Left cardiac atrium (tissue), 4 donors: ENCODE measurements around the gene PRCD. TPM values are rescaled to one million over a fixed set of nuclear protein-coding genes. Genes with fewer than 3 reads are reported as not detected.
A peak's percentile ranks its signal among the peaks of the same experiment; 100 is the strongest.
"Not testable (repeated sequence)": the region's sequence is repeated elsewhere in the genome, so short reads cannot be mapped to it uniquely, and the experiment has no call there.

Experiments used
- ATAC-seq, 2 donors: fragments of 200-7000 bp; cut with Tn5 transposase; one replicate each; pipeline ENCODE4 v1.9.1; 2020; ENCODE audit warnings: mild to moderate bottlenecking in 2 of 2, moderate library complexity in 2 of 2
- DNase-seq: peaks from one replicate; pipeline ENCODE4 v3.0.0-alpha.2; 2020
- intact Hi-C, 2 donors: fragments of 100-400 bp; cut with DNase I; formaldehyde crosslinking; loops; one replicate each; pipeline versions ENCODE4 v1.14.1 to v1.15.1; 2022 to 2023
- total RNA-seq, 2 donors: library from RNA; stranded (reverse); fragmentation: NEBNext Ultra II Directional; extraction: Animal tissue kit (Norgen Biotek cat#: 25700); gene quantifications; one replicate each; pipeline ENCODE4 v1.2.1, GENCODE V29; 2021
- donor health status: DM: no; HTN: yes; CAD: no.
- donor health status: DM: no; HTN: yes; CAD: no; lungs with severe emphysema.
- donor health status: DM: yes; HTN: yes; CAD: no.
- donor health status: Dilated cardiomyopathy.

Gene PRCD
- total RNA-seq, 2 donors from 2014 or later: 5.5 to 7.7 TPM

- peak; percentile 18 to 24 for ATAC-seq
- intact Hi-C loops: no loop called here
- peak; percentile 84 for DNase-seq
These were observed 15.0 kb upstream of the PRCD start for GRCh38 chr17:76524598-76525512.

GRCh38 chr17:76525513-76525833 is 14.4 kb upstream of the PRCD start:
- intact Hi-C loops, ATAC-seq, DNase-seq: not testable (repeated sequence)

- intact Hi-C loops, ATAC-seq, DNase-seq: not testable (repeated sequence)
These were observed 12.8 kb upstream of the PRCD start for GRCh38 chr17:76527016-76527415.

GRCh38 chr17:76527430-76528111 is 12.3 kb upstream of the PRCD start:
- intact Hi-C loops: no loop called here
- DNase-seq (peak; percentile 86), ATAC-seq (peak; percentile 3 to 54)

GRCh38 chr17:76528156-76528527 is 11.7 kb upstream of the PRCD start:
- intact Hi-C loops: no loop called here
- ATAC-seq: no peak
- DNase-seq: peak; percentile 52

- intact Hi-C loops: no loop called here
- DNase-seq (peak; percentile 88), ATAC-seq (peak; percentile 25 to 49)
These were observed 11.2 kb upstream of the PRCD start for GRCh38 chr17:76528528-76529223.

- ATAC-seq (peak; percentile 71 to 79), DNase-seq (peak; percentile 92)
- intact Hi-C loops: no loop called here
These were observed 10.4 kb upstream of the PRCD start for GRCh38 chr17:76529224-76530094.

GRCh38 chr17:76530095-76530723 is 9.6 kb upstream of the PRCD start:
- peak; percentile 87 for DNase-seq
- intact Hi-C loops: no loop called here

GRCh38 chr17:76530811-76531485 is 8.9 kb upstream of the PRCD start:
- DNase-seq (no peak), ATAC-seq (no peak)
- intact Hi-C loops: no loop called here

More at GRCh38 chr17:76530095-76530723, 9.6 kb upstream of the PRCD start:
- peak; percentile 44 to 48 for ATAC-seq

GRCh38 chr17:76531486-76532038 is 8.3 kb upstream of the PRCD start:
- ATAC-seq: no peak
- intact Hi-C loops: no loop called here
- no peak for DNase-seq

- DNase-seq (no peak), ATAC-seq (no peak)
- intact Hi-C loops: no loop called here
These were observed 7.7 kb upstream of the PRCD start for GRCh38 chr17:76532072-76532651.

- ATAC-seq, intact Hi-C loops, DNase-seq: not testable (repeated sequence)
These were observed 6.0 kb upstream of the PRCD start for GRCh38 chr17:76533640-76534359.

GRCh38 chr17:76534831-76535732 is 4.8 kb upstream of the PRCD start:
- ATAC-seq (no peak), DNase-seq (no peak)
- intact Hi-C loops: no loop called here

GRCh38 chr17:76535788-76536510 is 3.9 kb upstream of the PRCD start:
- no peak for DNase-seq
- ATAC-seq: no peak
- intact Hi-C loops: no loop called here
